OCI-LY1 (cell line): Measurements from ENCODE around the gene PLCXD3.

Experiments used
- H2AFZ ChIP-seq: fragments of 200-600 bp; sonication (generic), shearing (Covaris generic); 2 replicates; pipeline ENCODE4 v1.6.0; 2014; ENCODE audit warnings: antibody characterized with exemption, mild to moderate bottlenecking, low read length
- H3F3A ChIP-seq: fragments of 200-600 bp; sonication (generic), shearing (Covaris generic); 2 replicates; pipeline ENCODE4 v1.6.0; 2014; ENCODE audit warnings: mild to moderate bottlenecking, antibody characterized with exemption, low read length, moderate library complexity; ENCODE audit not compliant: insufficient read depth
- H3K27ac ChIP-seq: fragments of 200-600 bp; sonication (generic); 2 replicates; pipeline ENCODE4 v1.5.1; 2014; ENCODE audit warnings: low read length, mixed run types, mild to moderate bottlenecking, low read depth; ENCODE audit not compliant: poor library complexity, severe bottlenecking
- H3K27me3 ChIP-seq: fragments of 200-600 bp; sonication (generic); 2 replicates; pipeline ENCODE4 v1.6.0; 2014; ENCODE audit warnings: antibody characterized with exemption, mild to moderate bottlenecking, low read length, moderate library complexity; ENCODE audit not compliant: insufficient read depth
- H3K36me3 ChIP-seq: fragments of 200-600 bp; sonication (generic); 2 replicates; pipeline ENCODE4 v1.6.1; 2014; ENCODE audit warnings: mild to moderate bottlenecking, antibody characterized with exemption, low read length, moderate library complexity, mixed read lengths; ENCODE audit not compliant: insufficient read depth
- H3K4me1 ChIP-seq: fragments of 200-600 bp; sonication (generic); 2 replicates; pipeline ENCODE4 v1.5.1; 2014; ENCODE audit warnings: mild to moderate bottlenecking, low read length, moderate library complexity; ENCODE audit not compliant: insufficient read depth, severe bottlenecking
- H3K4me2 ChIP-seq: fragments of 200-600 bp; sonication (generic), shearing (Covaris generic); 2 replicates; pipeline ENCODE4 v1.6.1; 2014; ENCODE audit warnings: low read length
- H3K4me3 ChIP-seq: fragments of 200-600 bp; sonication (generic); 2 replicates; pipeline ENCODE4 v1.5.1; 2014; ENCODE audit warnings: low read length, low read depth, mild to moderate bottlenecking, mixed read lengths; ENCODE audit not compliant: poor library complexity, severe bottlenecking
- H3K79me2 ChIP-seq: fragments of 200-600 bp; shearing (Covaris generic); 2 replicates; pipeline ENCODE4 v1.6.1; 2016; ENCODE audit warnings: mixed run types, low read length, mixed read lengths; ENCODE audit not compliant: insufficient read depth
- H3K9ac ChIP-seq: fragments of 200-600 bp; sonication (generic), shearing (Covaris generic); 2 replicates; pipeline ENCODE4 v1.6.1; 2014; ENCODE audit warnings: mild to moderate bottlenecking, low read length, mixed read lengths
- H3K9me2 ChIP-seq: fragments of 200-600 bp; sonication (generic), shearing (Covaris generic); 2 replicates; pipeline ENCODE4 v1.6.1; 2014; ENCODE audit warnings: low read depth, mild to moderate bottlenecking, low read length, mixed read lengths
- H3K9me3 ChIP-seq: fragments of 200-600 bp; shearing (Covaris generic); 2 replicates; pipeline ENCODE4 v1.6.1; 2014; ENCODE audit warnings: low read length, mixed read lengths
- H4K20me1 ChIP-seq: fragments of 200-600 bp; sonication (generic), shearing (Covaris generic); 2 replicates; pipeline ENCODE4 v1.6.0; 2016; ENCODE audit warnings: mild to moderate bottlenecking, low read length; ENCODE audit not compliant: insufficient read depth
- CTCF ChIP-seq: fragments of 200-600 bp; sonication (generic), shearing (Covaris generic); IDR thresholded peaks from 2 replicates; pipeline ENCODE4 v1.5.1; 2017; ENCODE audit warnings: mild to moderate bottlenecking, antibody characterized with exemption, low read length, moderate library complexity, mixed read lengths
- EZH2 ChIP-seq: fragments of 200-600 bp; sonication (generic), shearing (Covaris generic); IDR thresholded peaks from 2 replicates; pipeline ENCODE4 v1.8.0; 2017; ENCODE audit warnings: borderline replicate concordance, mixed run types, mild to moderate bottlenecking, antibody characterized with exemption, low read length, moderate library complexity, mixed read lengths

Gene PLCXD3

GRCh38 chr5:41414598-41414997 lies 95.8 kb downstream of the PLCXD3 start:
- Histone ChIP-seq H2AFZ (no peak overlapping the region), H3K4me1 (no peaks in the 10 kb centered on the region), H3F3A (no peaks in the 10 kb centered on the region), H4K20me1 (no peaks in the 10 kb centered on the region), H3K4me3 (no peak overlapping the region), H3K27me3 (no peaks in the 10 kb centered on the region), H3K27ac (no peak overlapping the region), H3K9me3 (no peaks in the 10 kb centered on the region), H3K9ac (no peak overlapping the region), H3K36me3 (no peaks in the 10 kb centered on the region), H3K9me2 (no peaks in the 10 kb centered on the region), H3K4me2 (no peak overlapping the region), H3K79me2 (no peaks in the 10 kb centered on the region)
- TF ChIP-seq CTCF (no peak), EZH2 (no peak)

GRCh38 chr5:41413074-41413473 lies 97.3 kb downstream of the PLCXD3 start:
- TF ChIP-seq CTCF (no peak), EZH2 (no peak)
- Histone ChIP-seq H3K4me2 (no peak overlapping the region), H3F3A (no peaks in the 10 kb centered on the region), H3K27me3 (no peaks in the 10 kb centered on the region), H3K4me3 (no peak overlapping the region), H3K27ac (no peak overlapping the region), H3K9me2 (no peaks in the 10 kb centered on the region), H3K79me2 (no peaks in the 10 kb centered on the region), H4K20me1 (no peaks in the 10 kb centered on the region), H3K9me3 (no peaks in the 10 kb centered on the region), H3K36me3 (no peaks in the 10 kb centered on the region), H3K9ac (no peak overlapping the region), H2AFZ (no peak overlapping the region), H3K4me1 (no peaks in the 10 kb centered on the region)

GRCh38 chr5:41412496-41412895 lies 97.9 kb downstream of the PLCXD3 start:
- H3K27me3 ChIP-seq, result no peaks in the 10 kb centered on the region
- no peaks in the 10 kb centered on the region for H3F3A ChIP-seq
- no peak overlapping the region for H3K9ac ChIP-seq
- no peak overlapping the region for H3K27ac ChIP-seq
- no peak overlapping the region for H3K4me3 ChIP-seq
- H3K79me2 ChIP-seq, result no peaks in the 10 kb centered on the region
- H3K36me3 ChIP-seq, result no peaks in the 10 kb centered on the region
- H4K20me1 ChIP-seq, result no peaks in the 10 kb centered on the region
- no peaks in the 10 kb centered on the region for H3K4me1 ChIP-seq
- no peak overlapping the region for H3K4me2 ChIP-seq
- H2AFZ ChIP-seq, result no peak overlapping the region
- no peaks in the 10 kb centered on the region for H3K9me2 ChIP-seq
- TF ChIP-seq EZH2 (no peak), CTCF (no peak)
- H3K9me3 ChIP-seq, result no peaks in the 10 kb centered on the region
